Neural progenitor cell (in vitro differentiated cells): ENCODE measurements around the gene LTO1.

Source experiments
- CTCF ChIP-seq: fragments of 200-600 bp; sonication (generic); IDR thresholded peaks from 2 replicates; pipeline ENCODE4 v1.5.1; 2017; ENCODE audit warnings: antibody characterized with exemption, mild to moderate bottlenecking
- EZH2 ChIP-seq: fragments of 200-600 bp; sonication (generic); IDR thresholded peaks from 2 replicates; pipeline ENCODE4 v1.6.1; 2017; ENCODE audit warnings: antibody characterized with exemption, mild to moderate bottlenecking, moderate library complexity
- EZH2phosphoT487 ChIP-seq: fragments of 200-600 bp; sonication (generic); IDR thresholded peaks from 2 replicates; pipeline ENCODE4 v1.6.1; 2017; ENCODE audit warnings: antibody characterized with exemption

- no peak for TF ChIP-seq CTCF
- TF ChIP-seq EZH2, result no peak
- TF ChIP-seq EZH2phosphoT487, result no peak
These were observed 15.1 kb downstream of the LTO1 start for GRCh38 chr11:69660001-69660500.
